GM12872 (cell line): ENCODE data around the gene CHD5.

Experiments used
- TF ChIP-seq, protein P1 (sequence below): IDR thresholded peaks from 3 replicates; pipeline ENCODE4 v1.5.1; 2011; ENCODE audit warnings: low read depth, mild to moderate bottlenecking, low read length, moderate library complexity; ENCODE audit not compliant: insufficient read depth

The CHD5 gene

DNA sequence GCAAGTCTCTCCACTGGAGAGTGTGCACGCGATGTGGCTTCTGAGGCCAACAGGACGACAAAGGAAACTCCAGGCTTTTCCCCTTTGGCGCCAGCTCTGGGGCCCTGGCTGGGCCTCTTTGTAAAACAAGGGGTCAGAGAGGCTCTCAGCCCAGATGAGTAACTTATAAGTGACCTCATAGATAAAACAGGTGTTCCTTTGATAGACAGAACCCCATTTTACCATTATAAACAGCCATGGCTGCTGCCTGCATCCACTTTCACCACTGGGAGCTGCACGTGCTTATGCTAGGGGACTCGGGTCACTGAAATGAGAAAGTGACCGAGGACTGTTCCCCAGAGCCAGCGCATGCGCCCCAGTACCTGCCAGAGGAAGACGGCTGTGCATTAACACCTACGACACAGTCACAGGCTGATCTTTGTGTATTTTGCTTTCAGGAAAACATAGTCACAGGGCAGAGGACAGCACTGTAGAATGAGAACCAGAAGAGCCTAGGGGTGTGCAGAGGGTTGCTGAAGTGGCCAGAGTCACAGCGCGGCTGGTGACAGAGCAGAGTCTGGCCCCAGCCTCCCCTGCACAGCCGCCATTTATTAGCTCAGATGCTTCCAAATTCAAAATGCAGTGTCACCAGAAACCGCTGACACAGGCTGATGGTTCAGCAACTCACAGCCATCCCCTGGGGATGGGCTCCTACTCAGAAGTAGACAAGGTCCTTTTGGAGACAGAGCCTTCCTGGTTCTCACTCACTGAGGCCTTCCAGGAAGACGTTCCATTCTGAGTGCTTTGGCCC lies 38.4 kb upstream of the CHD5 start:
- TF ChIP-seq, protein P1, sequence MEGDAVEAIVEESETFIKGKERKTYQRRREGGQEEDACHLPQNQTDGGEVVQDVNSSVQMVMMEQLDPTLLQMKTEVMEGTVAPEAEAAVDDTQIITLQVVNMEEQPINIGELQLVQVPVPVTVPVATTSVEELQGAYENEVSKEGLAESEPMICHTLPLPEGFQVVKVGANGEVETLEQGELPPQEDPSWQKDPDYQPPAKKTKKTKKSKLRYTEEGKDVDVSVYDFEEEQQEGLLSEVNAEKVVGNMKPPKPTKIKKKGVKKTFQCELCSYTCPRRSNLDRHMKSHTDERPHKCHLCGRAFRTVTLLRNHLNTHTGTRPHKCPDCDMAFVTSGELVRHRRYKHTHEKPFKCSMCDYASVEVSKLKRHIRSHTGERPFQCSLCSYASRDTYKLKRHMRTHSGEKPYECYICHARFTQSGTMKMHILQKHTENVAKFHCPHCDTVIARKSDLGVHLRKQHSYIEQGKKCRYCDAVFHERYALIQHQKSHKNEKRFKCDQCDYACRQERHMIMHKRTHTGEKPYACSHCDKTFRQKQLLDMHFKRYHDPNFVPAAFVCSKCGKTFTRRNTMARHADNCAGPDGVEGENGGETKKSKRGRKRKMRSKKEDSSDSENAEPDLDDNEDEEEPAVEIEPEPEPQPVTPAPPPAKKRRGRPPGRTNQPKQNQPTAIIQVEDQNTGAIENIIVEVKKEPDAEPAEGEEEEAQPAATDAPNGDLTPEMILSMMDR, result no peak

DNA sequence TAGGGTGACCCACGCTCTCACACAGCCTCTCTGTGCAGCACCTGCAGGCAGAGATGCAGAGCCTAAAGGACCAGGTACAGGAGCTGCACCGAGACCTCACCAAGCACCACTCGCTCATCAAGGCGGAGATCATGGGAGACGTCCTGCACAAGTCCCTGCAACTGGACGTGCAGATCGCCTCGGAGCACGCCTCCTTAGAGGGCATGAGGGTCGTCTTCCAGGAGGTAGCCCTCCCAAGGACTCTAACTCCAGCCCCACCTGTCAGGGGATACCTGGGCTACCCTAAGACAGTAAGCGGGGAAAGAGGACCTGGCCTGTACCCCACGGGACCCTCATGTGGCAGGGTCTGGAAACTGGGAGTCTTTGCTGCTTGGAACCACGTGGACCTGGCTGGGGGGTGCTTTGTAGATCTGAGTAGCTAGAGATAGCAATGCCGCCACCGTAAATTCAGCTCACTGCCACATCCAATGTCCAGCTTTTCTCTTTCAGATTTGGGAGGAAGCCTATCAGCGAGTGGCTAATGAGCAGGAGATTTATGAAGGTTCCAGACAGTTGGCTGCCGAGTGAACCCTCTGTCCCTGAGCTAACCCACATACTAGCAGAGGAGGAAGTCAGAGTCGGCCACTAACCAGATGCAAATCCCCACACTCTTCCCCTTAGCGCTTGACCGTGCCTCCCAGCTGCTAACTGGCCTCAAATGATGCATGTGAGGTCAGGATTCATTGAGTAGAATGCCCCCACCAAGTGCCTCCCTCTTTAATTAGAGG lies 32.3 kb upstream of the CHD5 start:
- TF ChIP-seq, protein P1, result no peak

DNA sequence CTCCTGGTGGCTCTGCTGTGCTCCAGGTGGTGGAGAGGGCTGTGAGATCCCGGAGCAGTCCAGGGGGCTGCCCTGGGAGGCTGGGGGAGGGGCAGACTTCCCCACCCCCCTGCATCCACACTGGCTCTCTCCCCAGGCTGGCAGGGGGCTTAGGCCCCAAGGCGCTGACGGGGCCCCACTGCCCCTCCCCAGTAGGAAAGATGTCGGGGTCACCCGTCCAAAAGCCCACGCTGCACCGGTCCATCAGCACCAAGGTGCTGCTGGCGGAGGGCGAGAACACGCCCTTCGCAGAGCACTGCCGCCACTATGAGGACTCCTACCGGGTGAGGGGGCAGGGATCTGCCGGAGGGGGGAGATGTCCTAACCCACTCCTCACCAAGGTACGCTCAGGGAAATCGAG lies 31.6 kb upstream of the CHD5 start:
- TF ChIP-seq, protein P1, result no peak

DNA sequence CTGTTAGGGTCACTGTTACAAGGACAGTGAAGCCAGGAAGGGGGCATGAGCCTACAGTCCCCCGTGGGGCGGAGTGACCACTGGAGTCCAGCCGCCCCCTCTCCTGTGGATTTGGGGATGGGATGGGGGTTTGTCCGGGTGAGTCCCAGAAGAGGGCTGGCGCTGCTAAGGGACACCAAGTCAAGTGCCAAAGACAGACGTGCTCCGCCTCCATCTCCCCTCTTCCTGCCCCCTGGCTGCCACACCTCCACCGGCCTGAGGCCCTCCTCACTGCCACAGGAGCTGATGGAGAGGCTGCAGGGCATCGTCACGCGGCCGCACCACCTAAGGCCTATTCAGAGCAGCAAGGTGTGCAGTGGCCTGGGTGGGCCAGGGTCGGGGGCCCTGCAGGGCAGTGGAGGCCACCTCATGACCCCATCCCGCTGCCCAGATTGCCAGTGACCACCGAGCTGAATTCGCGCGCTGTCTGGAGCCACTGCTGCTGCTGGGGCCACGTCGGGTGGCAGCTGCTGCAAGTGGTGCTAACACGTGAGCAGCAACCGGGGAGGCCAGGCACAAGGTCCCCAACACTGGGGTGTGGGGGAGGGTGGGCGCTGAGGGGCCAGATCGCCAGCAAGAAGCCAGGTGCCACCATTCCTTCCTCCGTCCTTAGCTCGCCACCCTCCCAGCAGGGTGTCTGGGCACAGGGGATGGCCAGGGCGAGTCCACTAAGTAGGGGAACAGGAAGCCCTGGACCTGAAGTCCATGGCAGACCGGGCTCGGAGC lies 30.7 kb upstream of the CHD5 start:
- TF ChIP-seq, protein P1, result no peak

DNA sequence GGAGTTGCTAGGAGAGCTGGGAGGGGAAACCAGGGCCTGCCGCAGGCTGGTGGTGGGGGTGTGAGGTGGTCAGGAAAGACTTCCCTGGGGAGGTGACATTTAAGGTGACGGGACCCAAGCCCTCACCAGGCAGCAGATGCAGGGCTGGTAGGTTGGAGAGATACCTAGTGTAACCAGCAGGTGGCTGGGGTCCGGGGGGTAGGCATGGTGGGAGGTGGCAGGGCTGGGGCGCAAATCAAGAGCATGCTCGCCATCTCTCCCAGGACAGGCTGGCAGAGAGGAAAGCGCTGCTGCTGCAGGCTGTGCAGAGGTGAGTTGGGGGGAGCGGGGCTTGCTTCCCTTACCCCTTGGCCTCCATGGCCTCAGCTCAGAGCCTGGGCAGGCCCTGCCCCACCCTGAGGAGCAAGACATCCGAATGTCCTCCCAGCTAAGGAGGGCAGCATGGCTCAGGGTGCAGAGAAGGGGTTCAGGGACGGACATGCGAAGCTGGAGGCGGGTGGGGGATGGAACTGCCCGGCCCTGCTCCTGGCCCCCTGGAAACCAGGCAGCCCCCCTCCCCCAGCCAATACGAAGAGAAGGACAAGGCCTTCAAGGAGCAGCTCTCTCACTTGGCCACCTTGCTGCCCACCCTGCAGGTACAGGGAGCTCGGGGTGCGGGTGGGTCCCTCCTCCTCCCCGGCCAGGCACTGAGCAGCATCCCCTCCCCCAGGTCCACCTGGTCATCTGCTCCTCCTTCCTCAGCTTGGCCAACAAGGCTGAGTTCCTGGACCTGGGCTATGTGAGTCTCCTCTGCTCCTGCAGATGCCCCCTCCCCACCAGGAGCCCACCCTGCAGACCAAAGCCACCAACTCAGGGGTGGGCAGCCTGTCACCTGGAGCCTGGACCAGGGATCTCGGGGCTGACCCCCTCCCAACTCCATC lies 29.8 kb upstream of the CHD5 start:
- TF ChIP-seq, protein P1, result peak; percentile 49

DNA sequence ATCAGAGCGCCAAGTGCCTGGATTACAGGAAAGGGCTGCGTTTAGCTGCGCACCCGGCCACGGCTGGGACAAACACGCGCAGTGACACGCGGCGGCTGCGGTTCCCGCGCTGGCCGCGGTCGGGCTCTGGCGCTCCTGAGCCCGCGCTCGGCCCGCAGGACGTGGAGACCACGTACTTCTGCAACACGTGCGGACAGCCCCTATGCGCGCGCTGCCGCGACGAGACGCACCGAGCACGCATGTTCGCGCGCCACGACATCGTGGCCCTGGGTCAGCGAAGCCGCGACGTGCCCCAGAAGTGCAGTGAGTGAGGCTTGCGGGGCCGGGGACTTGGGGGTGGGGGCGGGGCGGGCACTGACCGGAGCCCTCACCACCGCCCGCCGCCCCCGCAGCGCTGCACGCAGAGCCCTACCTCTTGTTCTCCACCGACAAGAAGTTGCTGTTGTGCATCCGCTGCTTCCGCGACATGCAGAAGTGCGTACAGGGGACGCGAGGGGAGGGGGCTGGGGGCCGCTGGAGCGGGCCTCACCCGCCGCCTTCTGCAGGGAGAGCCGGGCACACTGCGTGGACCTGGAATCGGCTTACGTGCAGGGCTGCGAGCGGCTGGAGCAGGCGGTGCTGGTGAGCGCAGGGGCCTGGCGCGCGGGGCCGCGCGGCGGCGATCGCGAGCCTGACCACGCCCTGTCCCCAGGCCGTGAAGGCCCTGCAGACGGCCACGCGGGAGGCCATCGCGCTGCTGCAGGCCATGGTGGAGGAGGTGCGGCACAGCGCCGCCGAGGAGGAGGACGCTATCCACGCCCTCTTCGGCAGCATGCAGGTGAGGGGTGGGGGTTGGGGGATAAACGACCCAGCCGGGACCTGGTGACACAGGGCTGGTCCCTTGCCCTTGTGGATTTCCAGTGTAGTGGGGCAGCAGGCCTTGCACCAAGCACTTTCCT lies 28.9 kb upstream of the CHD5 start:
- TF ChIP-seq, protein P1, result peak; percentile 57; the same call in 2 of the 3 replicates
